NCI-H1436 (cell line): ENCODE measurements around the gene KCNA2.

ENCODE experiments used
- DNase-seq: peaks from one replicate; lab custom pipeline; 2025; lab: John Stamatoyannopoulos, UW

KCNA2 gene

GRCh38 chr1:110605901-110606656 is at the start of gene KCNA2:
KCNA2 (minus strand) TSS chr1:110606358; CDS start chr1:110604782, 1,576 bp downstream.
- DNase-seq = no peak

- no peak for DNase-seq
These were observed 44.5 kb upstream of the KCNA2 start for GRCh38 chr1:110650609-110651008.

DNA sequence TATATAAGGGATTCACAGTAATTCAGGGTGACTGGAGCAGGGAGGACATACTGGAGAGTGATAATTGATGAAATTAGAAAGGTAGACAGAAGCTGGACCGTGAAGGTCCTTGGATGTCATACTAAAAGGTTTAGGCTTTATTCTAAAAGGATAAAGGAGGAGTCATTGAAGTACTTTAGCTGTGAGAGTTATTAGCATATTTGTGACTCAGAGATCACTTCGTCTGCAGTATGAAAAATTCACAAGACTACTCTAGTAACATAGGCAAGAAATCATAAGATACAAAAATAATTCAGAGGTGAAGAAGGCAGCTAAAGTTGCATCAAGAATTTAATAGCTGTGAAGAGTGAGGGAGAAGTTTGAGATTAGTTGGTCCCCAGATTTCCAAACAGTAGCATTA is 42.3 kb upstream of the KCNA2 start:
- DNase-seq = no peak

DNA sequence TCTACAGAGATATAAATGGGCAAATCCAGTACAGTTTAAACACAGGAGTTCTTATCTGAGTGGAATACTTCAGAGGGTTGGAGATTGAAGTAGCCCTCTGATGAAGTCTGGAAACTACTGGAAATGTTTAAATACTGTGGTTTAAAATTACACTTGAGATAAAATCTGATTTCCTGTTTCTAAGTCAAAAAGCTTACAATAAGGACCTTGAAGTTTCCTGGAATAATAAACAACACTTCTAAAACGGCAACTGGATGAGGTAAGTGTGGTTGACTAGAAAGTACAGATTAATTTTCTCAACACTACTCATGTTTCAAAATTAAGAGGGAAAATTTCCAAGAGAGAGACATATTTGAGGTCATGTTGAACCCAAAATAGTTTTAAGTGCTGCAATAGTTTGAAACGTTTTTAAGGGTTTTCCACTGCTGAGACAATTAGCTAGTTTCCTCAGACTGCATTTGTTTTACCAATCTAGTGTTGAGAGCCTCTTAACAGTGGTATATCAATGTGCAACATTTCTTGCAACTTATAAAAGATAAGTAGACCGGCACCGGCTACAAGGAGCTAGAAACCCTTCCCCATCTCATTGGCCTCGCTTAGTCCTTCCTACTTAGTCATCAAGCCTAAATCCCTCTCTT is 41.2 kb upstream of the KCNA2 start:
- DNase-seq = no peak

DNA sequence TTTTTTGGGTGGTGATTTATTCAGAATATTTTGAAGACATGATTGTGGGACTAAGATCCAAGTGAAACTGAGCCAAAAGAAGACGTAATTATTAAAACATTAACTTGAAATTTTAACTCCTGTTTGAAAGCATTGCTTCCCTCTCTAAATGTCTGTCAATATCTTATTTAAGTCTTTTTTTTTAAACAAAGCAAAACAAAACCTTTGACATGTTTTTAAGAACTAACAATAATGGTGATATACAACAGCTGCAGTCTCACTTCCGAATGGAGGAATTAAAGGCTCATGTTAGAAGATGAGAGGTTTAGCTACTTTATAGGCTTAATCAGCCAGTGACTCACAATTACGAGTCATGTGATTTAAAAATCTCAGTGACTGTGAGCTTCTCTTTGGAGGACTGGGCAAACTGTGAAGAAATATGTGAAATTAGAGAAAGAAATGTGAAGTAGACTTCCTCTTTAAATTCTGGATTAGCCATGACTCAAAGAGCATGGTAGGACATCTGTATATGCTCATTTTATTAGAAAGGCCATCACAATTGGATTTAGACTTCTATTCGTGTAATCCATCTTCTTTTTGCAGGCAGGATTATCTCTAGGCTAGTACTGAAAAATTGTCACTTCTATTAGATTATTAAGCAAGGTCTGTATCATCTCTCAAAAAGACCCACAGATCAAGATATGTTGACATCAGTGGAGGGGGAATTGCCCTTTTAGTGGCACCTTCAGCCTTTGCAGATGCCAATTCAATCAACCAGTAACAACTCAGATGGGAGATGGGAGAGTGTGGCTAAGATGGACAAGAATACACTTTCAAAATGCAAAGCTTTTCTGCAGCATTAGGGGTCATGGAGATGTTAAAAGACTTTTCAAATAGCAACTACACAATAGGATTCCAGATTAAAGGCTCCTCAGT is 39.9 kb upstream of the KCNA2 start:
- DNase-seq = no peak

DNA sequence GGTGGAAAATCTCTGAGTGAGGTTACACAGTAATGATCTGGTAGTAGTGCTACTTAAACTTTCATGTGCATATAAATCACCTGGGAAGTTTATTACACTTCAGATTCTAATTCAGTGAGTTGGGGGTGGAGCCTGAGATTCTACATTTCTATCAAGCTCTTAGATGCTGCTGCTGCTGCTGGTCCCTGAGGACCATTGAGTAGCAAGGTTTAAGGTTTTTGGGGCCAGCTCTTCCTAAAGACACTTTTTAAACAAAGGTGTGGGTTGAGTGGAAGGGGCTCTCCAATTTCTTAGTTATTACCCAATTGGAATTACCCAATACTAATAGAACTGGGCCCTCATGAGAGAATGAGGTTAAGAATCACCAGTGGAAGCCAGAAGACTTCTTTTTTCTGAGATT is 39.1 kb upstream of the KCNA2 start:
- no peak for DNase-seq

GRCh38 chr1:110643879-110644472 is 37.8 kb upstream of the KCNA2 start:
- no peak for DNase-seq

GRCh38 chr1:110639724-110640386 is 33.7 kb upstream of the KCNA2 start:
- no peak for DNase-seq

DNA sequence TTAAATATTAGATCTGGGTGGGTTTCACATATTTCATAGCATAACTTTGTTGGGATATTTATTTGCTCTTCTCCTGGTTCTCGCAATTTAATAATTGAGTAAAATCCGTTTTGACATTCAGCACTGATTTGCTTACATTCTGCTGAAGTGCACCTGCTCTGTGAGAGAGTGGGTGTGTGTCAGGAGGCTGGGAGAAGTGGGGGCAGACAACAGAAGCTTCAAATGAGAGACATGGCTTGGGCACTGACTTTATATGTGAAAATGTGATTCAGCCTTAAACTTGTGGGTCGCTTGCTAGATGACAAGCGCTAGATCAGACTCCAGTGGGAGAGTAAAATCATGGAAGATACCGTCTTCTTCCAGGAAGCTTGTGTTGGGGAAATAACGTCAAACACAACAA is 32.4 kb upstream of the KCNA2 start:
- no peak for DNase-seq

DNA sequence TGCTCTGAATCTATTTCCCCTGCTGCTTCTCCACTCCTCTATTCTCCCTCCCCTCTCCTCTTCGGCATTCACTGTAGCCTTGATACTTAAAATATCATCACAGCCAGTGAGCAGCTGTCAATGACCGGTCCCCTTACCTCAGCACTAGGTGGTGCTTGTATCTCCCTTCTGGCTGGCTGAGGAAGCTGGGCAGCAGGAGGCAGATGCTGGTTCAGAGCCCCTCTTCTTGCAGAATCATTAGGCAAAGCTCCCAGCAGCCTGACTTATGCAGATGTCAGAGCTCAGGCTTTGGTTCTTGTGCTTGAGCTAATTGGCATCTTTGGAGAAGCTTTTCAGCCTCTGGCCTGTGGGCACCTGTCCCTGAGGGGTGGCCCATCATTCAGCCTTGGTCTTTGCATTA is 31.9 kb upstream of the KCNA2 start:
- no peak for DNase-seq

DNA sequence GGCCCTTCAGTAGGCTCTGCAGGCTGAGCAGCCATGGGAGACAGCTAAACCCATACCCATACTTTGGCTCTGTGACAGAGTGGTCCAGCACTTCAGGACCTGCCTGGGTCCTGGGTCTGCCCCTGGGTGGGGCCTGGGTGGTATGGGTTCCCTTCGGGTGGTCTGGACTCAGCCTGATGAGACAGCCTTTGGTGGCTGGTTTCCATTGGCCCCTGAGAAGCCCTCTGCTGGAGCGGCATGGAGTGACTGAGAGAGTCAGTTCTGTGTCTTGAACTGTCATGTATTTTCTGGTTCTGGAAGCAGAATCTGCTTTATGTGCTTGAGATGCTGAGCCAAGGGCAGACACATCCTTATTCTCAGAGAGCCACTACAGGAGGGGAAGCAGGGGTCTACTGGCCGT is 31.3 kb upstream of the KCNA2 start:
- no peak for DNase-seq

DNA sequence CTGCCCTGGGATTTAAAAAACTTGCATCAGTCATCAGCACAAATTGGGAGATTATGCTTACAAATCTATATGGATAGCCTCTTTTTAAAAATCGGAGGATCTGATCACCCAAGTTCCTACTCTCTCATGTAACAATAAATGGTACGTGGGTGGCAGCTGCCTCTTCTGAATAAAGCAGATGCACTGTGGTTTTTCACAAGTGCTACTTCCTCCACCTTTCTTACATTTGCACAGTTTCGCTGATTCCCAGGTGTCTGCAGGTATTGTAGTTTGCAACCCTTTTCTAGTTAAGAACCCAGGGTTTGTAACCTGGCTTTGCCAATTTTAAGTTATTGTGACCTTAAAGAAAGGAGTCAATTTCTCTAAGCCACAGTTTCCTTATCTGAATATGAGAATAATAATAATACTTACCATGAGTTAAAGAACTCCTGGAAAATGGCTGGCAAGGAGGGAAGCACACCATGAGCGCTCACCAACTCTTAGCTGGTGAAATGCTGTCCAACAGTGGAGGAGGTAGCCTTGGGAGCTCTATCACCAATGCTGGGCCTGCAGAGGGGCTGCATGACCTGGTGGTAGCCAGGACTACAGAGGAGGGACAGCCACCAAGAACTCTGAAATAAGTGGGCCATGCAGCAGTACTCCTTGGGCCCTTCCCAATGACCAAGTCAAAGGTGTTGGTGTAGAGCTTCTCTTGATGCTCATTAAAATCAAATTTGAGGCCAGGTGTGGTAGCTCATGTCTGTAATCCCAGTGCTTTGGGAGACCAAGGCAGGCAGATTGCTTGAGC is 30.2 kb upstream of the KCNA2 start:
- no peak for DNase-seq

- no peak for DNase-seq
These were observed 29.3 kb upstream of the KCNA2 start for GRCh38 chr1:110635434-110635833.

- no peak for DNase-seq
These were observed 28.5 kb upstream of the KCNA2 start for GRCh38 chr1:110634455-110635311.

DNA sequence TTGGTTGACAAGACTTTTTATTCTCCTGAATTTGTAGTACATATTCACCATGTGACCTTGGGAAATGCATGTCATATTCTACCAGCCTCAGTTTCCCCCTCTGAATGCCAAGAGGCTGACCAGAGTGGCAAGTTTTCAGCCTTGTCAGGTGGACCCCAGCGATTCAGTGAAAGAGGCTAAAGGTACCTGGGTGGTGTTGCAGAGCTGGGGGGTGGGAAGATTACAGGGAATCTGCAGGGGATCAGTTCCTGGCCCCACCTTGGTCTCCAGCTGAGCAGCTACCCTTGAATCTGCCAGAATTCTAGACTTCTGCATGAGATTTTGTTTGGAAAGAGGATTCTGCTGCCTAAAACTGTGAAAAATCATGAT is 27.9 kb upstream of the KCNA2 start:
- DNase-seq = no peak

GRCh38 chr1:110633646-110634030 is 27.5 kb upstream of the KCNA2 start:
- no peak for DNase-seq

DNA sequence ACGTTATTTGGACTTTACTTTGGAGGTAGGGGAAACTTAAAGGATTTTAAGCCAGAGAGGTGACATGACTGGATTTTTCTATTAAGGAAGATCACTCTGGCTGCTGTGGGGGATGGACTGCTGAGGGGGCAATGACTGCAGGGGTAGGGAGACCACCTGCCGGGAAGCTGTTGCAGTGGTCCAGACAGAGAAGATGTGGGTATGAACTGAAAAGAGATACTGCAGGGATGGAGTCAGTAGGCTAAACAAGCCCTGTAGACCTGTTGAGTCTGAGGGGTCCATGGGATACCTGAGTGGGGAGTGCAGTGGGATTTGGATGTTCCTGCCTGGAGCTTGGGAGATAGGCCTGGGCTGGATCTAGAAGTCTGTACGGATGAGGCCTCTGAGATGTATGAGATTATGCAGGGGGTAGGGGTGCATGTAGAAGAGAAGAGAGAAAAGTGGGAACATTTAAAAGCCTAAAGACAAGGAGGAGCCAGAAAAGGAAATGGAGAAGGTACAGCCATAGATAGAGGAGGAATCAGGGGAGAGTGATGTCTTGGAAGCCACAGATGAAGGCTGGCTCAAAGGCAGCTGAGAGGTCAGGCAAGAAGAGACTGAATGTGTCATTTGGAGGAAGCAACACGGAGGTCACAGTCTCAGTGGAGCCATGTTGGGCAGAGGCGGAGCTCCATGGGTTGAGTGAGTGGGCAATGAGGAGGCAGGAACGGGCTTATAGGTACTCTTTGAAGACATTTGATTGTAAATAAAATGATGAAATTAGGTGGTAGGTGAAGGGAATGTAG is 25.9 kb upstream of the KCNA2 start:
- no peak for DNase-seq

GRCh38 chr1:110630839-110631663 is 24.9 kb upstream of the KCNA2 start:
- DNase-seq = peak; percentile 42
